Activated T-cell treated with anti-CD3 and anti-CD28 coated beads for 48 hours (primary cell): ENCODE measurements around the gene IL37.

Experiments used
- DNase-seq: peaks from one replicate; pipeline ENCODE4 v3.0.0-alpha.2; 2020; ENCODE audit warnings: low read depth

IL37 gene

DNA sequence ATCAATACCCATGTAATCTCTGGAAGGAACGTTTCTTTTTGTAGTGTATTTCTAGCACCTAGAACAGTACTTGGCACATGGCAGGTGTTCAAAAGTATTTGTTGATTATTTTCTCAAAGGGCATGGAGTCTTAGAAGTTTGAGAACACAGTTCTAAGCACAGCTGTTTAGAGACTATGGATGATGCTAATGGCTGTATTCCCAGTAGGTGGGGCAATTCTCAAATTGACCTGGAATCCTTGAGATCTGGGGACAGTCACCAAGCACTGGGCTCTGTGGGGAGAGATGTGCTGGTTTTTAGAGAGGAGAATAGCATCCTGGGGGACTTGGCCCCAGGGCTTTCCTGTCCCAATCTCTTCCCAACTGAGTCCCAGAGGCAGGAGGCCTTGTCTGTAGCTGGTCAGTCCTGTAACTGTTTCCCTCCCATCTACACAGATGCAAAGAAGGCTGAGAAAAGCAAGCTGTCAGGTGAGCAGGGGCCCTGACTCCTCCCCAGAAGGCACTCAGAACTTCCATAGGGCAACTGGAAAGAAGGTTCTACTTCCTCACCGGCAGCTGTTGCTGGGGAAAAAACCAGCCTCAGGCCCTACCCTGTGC lies 49.4 kb downstream of the IL37 start:
- no peak for DNase-seq

DNA sequence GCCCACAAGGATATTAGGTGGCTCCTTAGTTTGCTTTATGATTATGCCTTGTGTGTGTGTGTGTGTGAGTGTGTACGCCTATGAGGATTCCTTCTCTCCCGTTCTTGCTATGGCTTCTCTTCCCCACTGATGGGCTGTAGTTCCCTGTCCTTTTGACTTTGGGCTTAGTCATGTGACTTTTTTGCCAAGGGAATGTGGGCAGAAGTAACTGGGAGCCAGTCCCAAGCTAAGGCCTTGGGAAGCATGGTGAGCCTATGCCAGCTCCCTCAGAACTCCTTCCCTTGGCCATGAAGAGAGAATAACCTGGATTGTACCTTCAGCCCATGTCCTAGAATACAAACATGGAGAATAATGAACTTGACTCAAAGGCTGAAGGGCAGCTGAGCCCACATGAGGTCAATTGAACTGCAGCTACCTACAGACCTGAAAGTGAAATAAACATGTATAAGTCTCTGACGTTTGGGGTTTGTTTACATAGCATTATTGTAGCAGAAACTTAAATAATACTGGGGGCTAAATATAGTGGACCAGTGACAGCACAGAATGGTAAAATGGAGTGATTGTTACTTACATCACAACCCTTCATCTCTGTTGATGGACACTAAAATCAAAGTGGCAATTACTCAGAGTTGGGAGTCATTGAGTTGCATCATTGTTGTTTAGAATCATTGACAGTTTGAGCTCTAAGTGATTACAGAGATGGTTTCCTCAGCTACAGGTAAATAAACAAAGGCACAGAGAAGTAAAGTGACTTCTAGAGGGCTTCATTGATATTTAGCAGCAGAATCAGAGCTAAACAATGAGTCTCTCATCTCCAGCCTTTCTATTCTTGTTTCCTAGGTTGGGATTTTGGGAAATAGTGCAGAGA lies 51.6 kb downstream of the IL37 start:
- no peak for DNase-seq

DNA sequence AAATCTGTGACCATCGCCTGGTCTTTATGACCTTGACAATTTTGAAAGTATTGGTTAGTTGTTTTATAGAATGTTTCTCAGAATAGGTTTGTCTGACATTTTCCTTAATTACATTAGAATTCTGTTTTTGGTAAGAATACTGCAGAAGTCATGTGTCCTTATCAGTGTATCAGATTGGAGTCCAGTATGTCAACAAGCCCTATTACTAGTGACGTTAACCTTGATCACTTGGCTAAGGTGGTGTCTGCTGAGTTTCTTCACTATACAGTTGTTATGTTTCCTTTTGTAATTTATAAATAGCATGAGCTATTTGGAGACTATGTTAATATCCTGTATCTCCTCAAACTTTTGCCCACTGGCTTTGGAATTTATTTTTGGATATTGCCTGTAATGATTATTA lies 56.1 kb downstream of the IL37 start:
- no peak for DNase-seq
